Body of pancreas (tissue), 4 donors: ENCODE results near the gene ADAMTSL4.

Experiments used
- CTCF ChIP-seq, 7 experiments: fragments of 450-650 bp in 4 of 7; fragments of 200-600 bp in 3 of 7; sonication (generic) in 3 of 7; IDR thresholded peaks; one replicate each; pipeline ENCODE4 v1.5.1; 2016 to 2019; ENCODE audit warnings: antibody characterized with exemption in 7 of 7
- POLR2A ChIP-seq, 3 donors: fragments of 450-650 bp; IDR thresholded peaks; one replicate each; pipeline ENCODE4 v1.6.1; 2016; ENCODE audit warnings: antibody characterized with exemption in 3 of 3, mild to moderate bottlenecking in 2 of 3

GRCh38 chr1:150555971-150556865 lies 7.0 kb downstream of the ADAMTSL4 start:
- TF ChIP-seq CTCF (IDR thresholded peaks at IDR 0.05) (no peak), POLR2A (IDR thresholded peaks at IDR 0.05) (no peak)
